Stimulated activated memory B cell treated with anti-CD40 and anti-IgM and Interleukin-4, amounts not matched to agents 10 μg/mL and 1 μg/mL and 100 μg/mL, for 72 hours (primary cell): ENCODE measurements around the gene COLGALT1.

Experiments used
- ATAC-seq: fragments of 150-1000 bp; cut with Tn5 transposase; 2 replicates; pipeline ENCODE4 v1.10.0; 2021
- H3K27ac Mint-ChIP-seq: one replicate; pipeline ENCODE4 v1.8.0; 2022; ENCODE audit warnings: mild to moderate bottlenecking, mixed read lengths
- H3K27me3 Mint-ChIP-seq: one replicate; pipeline ENCODE4 v1.8.0; 2022; ENCODE audit warnings: mixed read lengths
- H3K36me3 Mint-ChIP-seq: one replicate; pipeline ENCODE4 v1.8.0; 2022; ENCODE audit warnings: mixed read lengths
- H3K4me1 Mint-ChIP-seq: one replicate; pipeline ENCODE4 v1.8.0; 2022; ENCODE audit warnings: mixed read lengths
- H3K4me3 Mint-ChIP-seq: one replicate; pipeline ENCODE4 v1.8.0; 2022; ENCODE audit warnings: mild to moderate bottlenecking, moderate library complexity, mixed read lengths
- H3K9me3 Mint-ChIP-seq: one replicate; pipeline ENCODE4 v1.8.0; 2022; ENCODE audit warnings: mixed read lengths

Gene COLGALT1

DNA sequence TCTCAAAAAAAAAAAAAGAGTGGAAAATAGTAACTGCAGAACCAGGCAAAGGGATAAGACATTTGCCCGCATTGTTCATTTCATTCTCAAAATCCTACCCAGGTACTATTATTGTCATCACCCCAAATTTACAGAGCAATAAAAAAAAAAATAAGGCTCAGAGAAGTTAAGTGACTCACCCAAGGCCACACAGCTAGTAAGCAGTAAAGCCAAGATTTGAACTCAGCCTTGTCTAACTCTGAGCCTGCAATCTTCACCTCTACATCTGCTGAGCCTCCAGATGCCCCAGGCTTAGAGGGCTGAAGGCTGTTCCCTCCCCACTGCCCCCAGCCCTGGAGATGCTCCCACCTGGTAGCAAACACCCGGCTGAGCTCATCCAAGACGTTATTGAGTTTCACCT, 71.7 kb downstream of the COLGALT1 start:
- Mint-ChIP-seq H3K4me1 (no peaks in the 10 kb centered on the region), H3K27me3 (peaks cover 21% of the 10 kb centered on the region), H3K4me3 (no peak overlapping the region), H3K36me3 (no peaks in the 10 kb centered on the region), H3K9me3 (peaks cover 6% of the 10 kb centered on the region), H3K27ac (no peak overlapping the region)
- ATAC-seq: no peak

DNA sequence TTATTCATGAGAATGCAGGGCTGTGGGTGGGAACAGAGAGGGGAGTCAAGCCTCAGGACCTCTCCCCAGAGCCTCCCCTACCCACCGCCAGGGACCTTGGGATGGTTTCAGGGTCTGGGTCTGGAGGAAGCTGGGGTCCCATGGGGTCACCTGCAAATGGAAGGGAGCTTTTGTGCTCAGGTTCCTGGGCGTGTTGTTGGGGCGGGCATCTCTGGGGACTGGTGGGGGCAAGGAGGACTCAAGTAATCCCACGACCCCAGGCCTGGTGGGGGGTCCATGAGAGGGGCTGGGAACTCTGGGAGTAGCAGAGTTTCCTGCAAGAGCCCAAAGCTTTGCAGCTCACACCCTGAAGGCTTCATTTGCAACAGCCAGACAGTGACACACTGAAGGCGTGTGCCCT, 72.5 kb downstream of the COLGALT1 start:
- Mint-ChIP-seq H3K27ac (no peak overlapping the region), H3K4me1 (no peaks in the 10 kb centered on the region), H3K27me3 (peaks cover 21% of the 10 kb centered on the region), H3K4me3 (no peak overlapping the region), H3K36me3 (no peaks in the 10 kb centered on the region), H3K9me3 (peaks cover 6% of the 10 kb centered on the region)
- ATAC-seq: no peak

DNA sequence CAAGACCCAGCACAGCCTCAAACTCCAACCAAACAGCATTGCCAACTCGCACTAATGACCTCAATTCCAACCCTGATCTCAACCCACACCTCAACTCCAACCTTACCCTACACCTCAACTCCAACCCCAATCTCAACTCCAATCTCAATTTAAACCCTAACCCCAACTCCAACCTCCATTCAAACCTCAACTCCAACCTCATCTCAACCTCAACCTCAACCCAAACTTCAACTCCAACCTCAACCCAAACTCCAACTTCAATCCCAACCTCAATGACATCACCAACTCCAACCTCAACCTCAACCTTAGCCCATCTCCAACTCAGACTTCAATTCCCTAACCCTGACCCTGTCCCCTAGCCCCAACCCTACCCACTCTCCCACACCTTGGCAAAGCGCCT, 74.3 kb downstream of the COLGALT1 start:
- no peaks in the 10 kb centered on the region for H3K36me3 Mint-ChIP-seq
- no peak overlapping the region for H3K4me3 Mint-ChIP-seq
- no peak overlapping the region for H3K27ac Mint-ChIP-seq
- peaks cover 19% of the 10 kb centered on the region for H3K27me3 Mint-ChIP-seq
- H3K4me1 Mint-ChIP-seq: no peaks in the 10 kb centered on the region
- peaks cover 6% of the 10 kb centered on the region for H3K9me3 Mint-ChIP-seq
- ATAC-seq: no peak

DNA sequence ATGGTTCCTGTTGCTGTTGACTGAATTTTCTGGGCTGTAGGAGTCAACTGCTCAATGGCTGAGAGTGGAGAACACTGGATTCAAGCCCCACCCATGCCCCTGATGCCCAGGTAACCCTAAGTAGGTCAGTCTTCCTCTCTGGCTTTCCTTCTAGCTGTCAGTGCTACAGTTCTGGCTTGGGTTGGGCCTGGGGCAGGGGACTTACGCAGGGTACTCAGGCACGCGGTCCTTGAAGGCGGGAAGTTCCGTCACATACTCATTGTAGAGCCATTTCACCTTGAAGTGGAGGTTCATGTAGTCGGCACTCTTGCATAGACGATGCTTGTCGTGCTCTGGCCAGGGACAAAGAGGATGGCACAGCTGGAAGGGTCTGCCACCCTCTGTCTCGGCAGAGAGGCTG, 77.1 kb downstream of the COLGALT1 start:
- Mint-ChIP-seq H3K9me3 (no peaks in the 10 kb centered on the region), H3K4me1 (no peaks in the 10 kb centered on the region), H3K27me3 (no peaks in the 10 kb centered on the region), H3K4me3 (no peak overlapping the region), H3K36me3 (no peaks in the 10 kb centered on the region), H3K27ac (no peak overlapping the region)
- no peak for ATAC-seq
